Trophoblast cell (in vitro differentiated cells and primary cell): Measurements from ENCODE around the gene SEPTIN3.

Source experiments
- DNase-seq, 2 donors: peaks; one replicate each; pipeline ENCODE4 v3.0.0-alpha.2; 2016
- H2AFZ ChIP-seq: 2 replicates; pipeline ENCODE4 v1.6.1; 2013; ENCODE audit warnings: low read length, moderate library complexity, mild to moderate bottlenecking; ENCODE audit not compliant: insufficient read depth, poor library complexity
- H2AK5ac ChIP-seq: 2 replicates; pipeline ENCODE4 v1.6.1; 2013; ENCODE audit warnings: mild to moderate bottlenecking, low read length
- H2BK120ac ChIP-seq: 2 replicates; pipeline ENCODE4 v1.6.1; 2013; ENCODE audit warnings: low read length, mild to moderate bottlenecking, moderate library complexity; ENCODE audit not compliant: insufficient read depth, poor library complexity
- H2BK12ac ChIP-seq: 2 replicates; pipeline ENCODE4 v1.6.1; 2013; ENCODE audit warnings: mild to moderate bottlenecking, low read length, moderate library complexity
- H2BK5ac ChIP-seq: 2 replicates; pipeline ENCODE4 v1.6.1; 2013; ENCODE audit warnings: low read length, low read depth, moderate library complexity, mild to moderate bottlenecking; ENCODE audit not compliant: poor library complexity
- H3K14ac ChIP-seq: 2 replicates; pipeline ENCODE4 v1.6.1; 2013; ENCODE audit warnings: mild to moderate bottlenecking, low read length
- H3K18ac ChIP-seq: 2 replicates; pipeline ENCODE4 v1.6.1; 2013; ENCODE audit warnings: mild to moderate bottlenecking, low read length
- H3K23ac ChIP-seq: 2 replicates; pipeline ENCODE4 v1.6.1; 2013; ENCODE audit warnings: low read length
- H3K27ac ChIP-seq: 2 replicates; pipeline ENCODE4 v1.5.1; 2013; ENCODE audit warnings: low read depth, mild to moderate bottlenecking, inconsistent platforms, low read length, moderate library complexity
- H3K27me3 ChIP-seq: 2 replicates; pipeline ENCODE4 v1.6.1; 2013; ENCODE audit warnings: inconsistent platforms, mild to moderate bottlenecking, low read length, moderate library complexity; ENCODE audit not compliant: insufficient read depth
- H3K36me3 ChIP-seq, 2 experiments: 1 replicate in 1 of 2; 2 replicates in 1 of 2; pipeline ENCODE4 v1.6.1; 2013; ENCODE audit warnings: low read length in 2 of 2, mild to moderate bottlenecking in 2 of 2, moderate library complexity in 1 of 2; ENCODE audit not compliant: insufficient read depth in 2 of 2, control insufficient read depth in 1 of 2
- H3K4ac ChIP-seq: 2 replicates; pipeline ENCODE4 v1.6.1; 2013; ENCODE audit warnings: low read depth, mild to moderate bottlenecking, low read length, moderate library complexity
- H3K4me1 ChIP-seq, 2 experiments: 1 replicate in 1 of 2; 2 replicates in 1 of 2; pipeline ENCODE4 v1.6.1; 2013; ENCODE audit warnings: low read length in 2 of 2, mild to moderate bottlenecking in 2 of 2, moderate library complexity in 1 of 2; ENCODE audit not compliant: insufficient read depth in 2 of 2, control insufficient read depth in 1 of 2
- H3K4me2 ChIP-seq: 2 replicates; pipeline ENCODE4 v1.6.1; 2013; ENCODE audit warnings: inconsistent platforms, mild to moderate bottlenecking, low read length, moderate library complexity
- H3K4me3 ChIP-seq: 2 replicates; pipeline ENCODE4 v1.5.1; 2013; ENCODE audit warnings: mild to moderate bottlenecking, low read depth, low read length, inconsistent platforms
- H3K79me1 ChIP-seq: one replicate; pipeline ENCODE4 v1.6.1; 2013; ENCODE audit warnings: low read length
- H3K79me2 ChIP-seq: 2 replicates; pipeline ENCODE4 v1.6.1; 2013; ENCODE audit warnings: low read length, mild to moderate bottlenecking; ENCODE audit not compliant: control insufficient read depth, insufficient read depth, poor library complexity
- H3K9ac ChIP-seq: 2 replicates; pipeline ENCODE4 v1.6.1; 2013; ENCODE audit warnings: mild to moderate bottlenecking, low read length
- H3K9me3 ChIP-seq: 2 replicates; pipeline ENCODE4 v1.6.1; 2013; ENCODE audit warnings: low read depth, mild to moderate bottlenecking, control low read depth, inconsistent platforms, low read length; ENCODE audit not compliant: insufficient read depth
- H4K12ac ChIP-seq: 2 replicates; pipeline ENCODE4 v1.6.1; 2013; ENCODE audit warnings: low read depth, mild to moderate bottlenecking, low read length, moderate library complexity
- H4K8ac ChIP-seq: 2 replicates; pipeline ENCODE4 v1.6.1; 2013; ENCODE audit warnings: low read depth, mild to moderate bottlenecking, low read length, moderate library complexity
- H4K91ac ChIP-seq: one replicate; pipeline ENCODE4 v1.6.1; 2013; ENCODE audit warnings: low read depth, mild to moderate bottlenecking, low read length, moderate library complexity
- WGBS: extraction: QIAGEN DNeasy Blood & Tissue Kit; methylation state at CpG from one replicate; pipeline ENCODE4 v1.1.7; 2013; ENCODE audit warnings: missing lambda C conversion rate; ENCODE audit not compliant: insufficient read length, insufficient coverage; ENCODE audit errors: extremely low coverage; 5-methylcytosine and 5-hydroxymethylcytosine counted together

SEPTIN3 gene

GRCh38 chr22:41968601-41969000 lies 642 bp upstream of the SEPTIN3 start:
- Histone ChIP-seq H3K4me3 (no peak overlapping the region), H3K9ac (no peak overlapping the region), H4K91ac (no peak overlapping the region), H2BK5ac (no peak overlapping the region), H3K27me3 (peaks cover 3% of the 10 kb centered on the region), H3K79me1 (no peaks in the 10 kb centered on the region), H3K79me2 (no peaks in the 10 kb centered on the region), H3K4me2 (no peak overlapping the region), H3K27ac (no peak overlapping the region), H4K8ac (no peak overlapping the region), H3K4ac (no peak overlapping the region), H2AFZ (no peak overlapping the region), H2AK5ac (no peak overlapping the region), H3K18ac (no peak overlapping the region), H3K23ac (no peak overlapping the region), H2BK120ac (no peak overlapping the region), H3K36me3 (no peaks in the 10 kb centered on the region), H3K9me3 (no peaks in the 10 kb centered on the region), H3K14ac (no peak overlapping the region), H3K4me1 (peaks cover 0 to 3% of the 10 kb centered on the region in 2 experiments), H2BK12ac (no peak overlapping the region), H4K12ac (no peak overlapping the region)
- peak; percentile 42 to 55 for DNase-seq
- WGBS, result no CpG with 5 or more reads among the region's 9 CpGs

- H3K79me1 ChIP-seq, result no peaks in the 10 kb centered on the region
- no peak overlapping the region for H3K14ac ChIP-seq
- H2BK12ac ChIP-seq, result no peak overlapping the region
- no CpG with 5 or more reads among the region's 2 CpGs for WGBS
- no peak overlapping the region for H4K8ac ChIP-seq
- no peak overlapping the region for H3K27ac ChIP-seq
- H4K91ac ChIP-seq, result no peak overlapping the region
- H3K9me3 ChIP-seq, result peaks cover under 1% of the 10 kb centered on the region
- H3K18ac ChIP-seq, result no peak overlapping the region
- H3K9ac ChIP-seq, result no peak overlapping the region
- H2BK120ac ChIP-seq, result no peak overlapping the region
- no peak overlapping the region for H4K12ac ChIP-seq
- no peak overlapping the region for H3K4me3 ChIP-seq
- H2BK5ac ChIP-seq, result no peak overlapping the region
- H3K23ac ChIP-seq, result no peak overlapping the region
- H3K79me2 ChIP-seq, result no peaks in the 10 kb centered on the region
- H3K4ac ChIP-seq, result no peak overlapping the region
- no peak overlapping the region for H2AK5ac ChIP-seq
- no peak overlapping the region for H2AFZ ChIP-seq
- H3K36me3 ChIP-seq, result no peaks in the 10 kb centered on the region
- peaks cover 5% of the 10 kb centered on the region for H3K27me3 ChIP-seq
- no peak for DNase-seq
- no peaks in the 10 kb centered on the region for H3K4me1 ChIP-seq
- no peak overlapping the region for H3K4me2 ChIP-seq
Measured at GRCh38 chr22:41970601-41971000, 1.4 kb downstream of the SEPTIN3 start.

GRCh38 chr22:41971431-41971830 lies 2.2 kb downstream of the SEPTIN3 start:
- Histone ChIP-seq H4K8ac (no peak overlapping the region), H3K14ac (no peak overlapping the region), H2BK12ac (no peak overlapping the region), H2BK120ac (no peak overlapping the region), H3K9ac (no peak overlapping the region), H3K36me3 (no peaks in the 10 kb centered on the region), H3K18ac (no peak overlapping the region), H2AFZ (no peak overlapping the region), H3K9me3 (peaks cover 4% of the 10 kb centered on the region), H3K79me2 (no peaks in the 10 kb centered on the region), H4K12ac (no peak overlapping the region), H3K4me2 (no peak overlapping the region), H3K27me3 (peaks cover 13% of the 10 kb centered on the region), H3K79me1 (no peaks in the 10 kb centered on the region), H3K4me1 (peaks cover 0 to 4% of the 10 kb centered on the region in 2 experiments), H3K4me3 (no peak overlapping the region), H2BK5ac (no peak overlapping the region), H3K23ac (no peak overlapping the region), H3K4ac (no peak overlapping the region), H2AK5ac (no peak overlapping the region), H4K91ac (no peak overlapping the region), H3K27ac (no peak overlapping the region)
- no peak for DNase-seq
- no CpG with 5 or more reads among the region's 11 CpGs for WGBS

- H4K8ac ChIP-seq, result no peak overlapping the region
- H3K9me3 ChIP-seq, result peaks cover 8% of the 10 kb centered on the region
- H3K27me3 ChIP-seq, result peaks cover 30% of the 10 kb centered on the region
- H3K36me3 ChIP-seq, result no peaks in the 10 kb centered on the region
- H3K4me2 ChIP-seq, result no peak overlapping the region
- H2BK12ac ChIP-seq, result no peak overlapping the region
- no peak overlapping the region for H4K91ac ChIP-seq
- no peak overlapping the region for H2BK120ac ChIP-seq
- no peak overlapping the region for H3K23ac ChIP-seq
- peaks cover 0 to 8% of the 10 kb centered on the region in 2 experiments for H3K4me1 ChIP-seq
- H3K79me2 ChIP-seq, result no peaks in the 10 kb centered on the region
- H3K18ac ChIP-seq, result no peak overlapping the region
- H3K9ac ChIP-seq, result no peak overlapping the region
- H2BK5ac ChIP-seq, result no peak overlapping the region
- WGBS, result no CpG with 5 or more reads among the region's 10 CpGs
- H3K4ac ChIP-seq, result no peak overlapping the region
- no peak overlapping the region for H3K27ac ChIP-seq
- DNase-seq, result peak; percentile 84 to 91
- no peak overlapping the region for H3K4me3 ChIP-seq
- no peak overlapping the region for H3K14ac ChIP-seq
- H2AK5ac ChIP-seq, result no peak overlapping the region
- no peak overlapping the region for H2AFZ ChIP-seq
- H4K12ac ChIP-seq, result no peak overlapping the region
- no peaks in the 10 kb centered on the region for H3K79me1 ChIP-seq
Measured at GRCh38 chr22:41974691-41975290, 5.5 kb downstream of the SEPTIN3 start.
